Measurements from ENCODE around the gene NHP2.

The NHP2 gene

GRCh38 chr5:178121391-178122276, 32.1 kb downstream of the NHP2 start:
- DNase-seq (ENCODE audit: low spot score) = peak; percentile 15
- in situ Hi-C loops (cut with MboI; ENCODE audit: low sequenced_read_pairs, unreplicated experiment) = no loop called here
- no peak for TF ChIP-seq CTCF (IDR thresholded peaks at IDR 0.05; ENCODE audit: borderline replicate concordance, control extremely low read depth, extremely low read depth, insufficient read depth, missing control alignments)

- peak; percentile 91 for DNase-seq (ENCODE audit: low spot score)
- peak; percentile 67 for TF ChIP-seq CTCF (IDR thresholded peaks at IDR 0.05; ENCODE audit: borderline replicate concordance, control extremely low read depth, extremely low read depth, insufficient read depth, missing control alignments)
- in situ Hi-C loops (cut with MboI; ENCODE audit: low sequenced_read_pairs, unreplicated experiment) = no loop called here
Measured at GRCh38 chr5:178120607-178121357, 32.9 kb downstream of the NHP2 start.

GRCh38 chr5:178119915-178120606, 33.6 kb downstream of the NHP2 start:
- peak; percentile 33 for DNase-seq (ENCODE audit: low spot score)
- in situ Hi-C loops (cut with MboI; ENCODE audit: low sequenced_read_pairs, unreplicated experiment) = no loop called here
- TF ChIP-seq CTCF (IDR thresholded peaks at IDR 0.05; ENCODE audit: borderline replicate concordance, control extremely low read depth, extremely low read depth, insufficient read depth, missing control alignments) = no peak

GRCh38 chr5:178117923-178118701, 35.6 kb downstream of the NHP2 start:
- no peak for TF ChIP-seq CTCF (IDR thresholded peaks at IDR 0.05; ENCODE audit: borderline replicate concordance, control extremely low read depth, extremely low read depth, insufficient read depth, missing control alignments)
- DNase-seq (ENCODE audit: low spot score) = no peak
- in situ Hi-C loops (cut with MboI; ENCODE audit: low sequenced_read_pairs, unreplicated experiment) = no loop called here

- in situ Hi-C loops (cut with MboI; ENCODE audit: low sequenced_read_pairs, unreplicated experiment) = no loop called here
- TF ChIP-seq CTCF (IDR thresholded peaks at IDR 0.05; ENCODE audit: borderline replicate concordance, control extremely low read depth, extremely low read depth, insufficient read depth, missing control alignments) = no peak
- DNase-seq (ENCODE audit: low spot score) = peak; percentile 76
Measured at GRCh38 chr5:178116143-178116885, 37.4 kb downstream of the NHP2 start.
